Measurements from ENCODE around the gene NFX1. TPM values are rescaled to one million over a fixed set of nuclear protein-coding genes. Genes with fewer than 3 reads are reported as not detected.

NFX1 gene
- total RNA-seq, 4 donors from 2014 or later = 17.7 to 61.6 (median 50.2) TPM

- Histone ChIP-seq H3K27me3 (no peaks in the 10 kb centered on the region), H3K4me1 (peaks cover 23 to 60% (median 40%) of the 10 kb centered on the region in 4 donors), H3K4me3 (peak overlapping the region; percentile 44 to 69 (median 60)), H3K9me3 (no peaks in the 10 kb centered on the region), H3K36me3 (peaks cover 0 to 7% (median 3%) of the 10 kb centered on the region in 4 donors), H3K27ac (peak overlapping the region; percentile 95 to 100 (median 98))
- TF ChIP-seq EP300 (IDR thresholded peaks at IDR 0.05; ENCODE audit: low read depth) = no peak
- no peak for TF ChIP-seq POLR2AphosphoS5 (IDR thresholded peaks at IDR 0.05)
- TF ChIP-seq POLR2A (IDR thresholded peaks at IDR 0.05) = no peak
- TF ChIP-seq CTCF (IDR thresholded peaks at IDR 0.05) = no peak
- WGBS, 2 donors (ENCODE audit: low coverage in 1 of 2) = 0% methylated on average over 2 to 14 of the region's 14 CpGs
- in situ Hi-C loops (cut with MboI; ENCODE audit: low pct_ligation_motif_present in 1 of 4, low pct_unique_long_range_greater_than_20kb in 1 of 4, low sequenced_read_pairs in 3 of 4) (no loop called here), intact Hi-C loops (cut with DNase I; ENCODE audit: low total_unique reads) (no loop called here)
- no peak for DNase-seq
These were observed 425 bp upstream of the NFX1 start for GRCh38 chr9:33289936-33290246.

- TF ChIP-seq POLR2A (IDR thresholded peaks at IDR 0.05) = no peak
- TF ChIP-seq EP300 (IDR thresholded peaks at IDR 0.05; ENCODE audit: low read depth) = no peak
- TF ChIP-seq CTCF (IDR thresholded peaks at IDR 0.05) = no peak
- no peak for TF ChIP-seq POLR2AphosphoS5 (IDR thresholded peaks at IDR 0.05)
- no peaks in the 10 kb centered on the region for H3K27me3 ChIP-seq
- H3K36me3 ChIP-seq = peaks cover 0 to 18% (median 7%) of the 10 kb centered on the region in 4 donors
- peaks cover 24 to 71% (median 45%) of the 10 kb centered on the region in 4 donors for H3K4me1 ChIP-seq
- no peak for DNase-seq
- H3K27ac ChIP-seq = peak overlapping the region; percentile 95 to 100 (median 98)
- H3K9me3 ChIP-seq = no peaks in the 10 kb centered on the region
- intact Hi-C loops (cut with DNase I; ENCODE audit: low total_unique reads) = no loop called here
- H3K4me3 ChIP-seq = peak overlapping the region; percentile 60 to 92 (median 65)
- in situ Hi-C loops (cut with MboI; ENCODE audit: low pct_ligation_motif_present in 1 of 4, low pct_unique_long_range_greater_than_20kb in 1 of 4, low sequenced_read_pairs in 3 of 4) = no loop called here
- 10 to 14% methylated on average over 3 to 7 of the region's 7 CpGs for WGBS, 2 donors (ENCODE audit: low coverage in 1 of 2)
These were observed 698 bp downstream of the NFX1 start for GRCh38 chr9:33291031-33291397.

- Histone ChIP-seq H3K27ac (peak overlapping the region; percentile 95 to 100 (median 98)), H3K4me3 (no peak overlapping the region), H3K27me3 (no peaks in the 10 kb centered on the region), H3K4me1 (peaks cover 33 to 75% (median 53%) of the 10 kb centered on the region in 4 donors), H3K9me3 (no peaks in the 10 kb centered on the region), H3K36me3 (peaks cover 0 to 19% (median 8%) of the 10 kb centered on the region in 4 donors)
- in situ Hi-C loops (cut with MboI; ENCODE audit: low pct_ligation_motif_present in 1 of 4, low pct_unique_long_range_greater_than_20kb in 1 of 4, low sequenced_read_pairs in 3 of 4) (no loop called here), intact Hi-C loops (cut with DNase I; ENCODE audit: low total_unique reads) (no loop called here)
- WGBS, 2 donors (ENCODE audit: low coverage in 1 of 2) = 63 to 78% methylated on average over 3 to 5 of the region's 5 CpGs
- TF ChIP-seq POLR2AphosphoS5 (IDR thresholded peaks at IDR 0.05) (no peak), CTCF (IDR thresholded peaks at IDR 0.05) (no peak), POLR2A (IDR thresholded peaks at IDR 0.05) (no peak), EP300 (IDR thresholded peaks at IDR 0.05; ENCODE audit: low read depth) (no peak)
- no peak for DNase-seq
These were observed 1.6 kb downstream of the NFX1 start for GRCh38 chr9:33291901-33292300.

- Histone ChIP-seq H3K27ac (no peak overlapping the region), H3K4me1 (peaks cover 43 to 84% (median 69%) of the 10 kb centered on the region in 4 donors), H3K9me3 (no peaks in the 10 kb centered on the region), H3K4me3 (no peak overlapping the region), H3K27me3 (no peaks in the 10 kb centered on the region), H3K36me3 (peaks cover 0 to 32% (median 13%) of the 10 kb centered on the region in 4 donors)
- no peak for DNase-seq
- no peak for TF ChIP-seq CTCF (IDR thresholded peaks at IDR 0.05)
- TF ChIP-seq POLR2A (IDR thresholded peaks at IDR 0.05) = no peak
- TF ChIP-seq EP300 (IDR thresholded peaks at IDR 0.05; ENCODE audit: low read depth) = no peak
- TF ChIP-seq POLR2AphosphoS5 (IDR thresholded peaks at IDR 0.05) = no peak
- WGBS, 2 donors (ENCODE audit: low coverage in 1 of 2) = 52 to 63% methylated on average over 2 of the region's 2 CpGs
- in situ Hi-C loops (cut with MboI; ENCODE audit: low pct_ligation_motif_present in 1 of 4, low pct_unique_long_range_greater_than_20kb in 1 of 4, low sequenced_read_pairs in 3 of 4) = no loop called here
- intact Hi-C loops (cut with DNase I; ENCODE audit: low total_unique reads) = no loop called here
These were observed 3.5 kb downstream of the NFX1 start for GRCh38 chr9:33293782-33294181.

Measured in transverse colon (tissue), 4 donors.